IPS-20b (cell line): Measurements from ENCODE around the gene KBTBD4.

Experiments
- H3K27ac ChIP-seq: one replicate; pipeline ENCODE4 v1.5.1; 2013; ENCODE audit warnings: low read length
- H3K27me3 ChIP-seq: 2 replicates; pipeline ENCODE4 v1.6.1; 2013; ENCODE audit warnings: mild to moderate bottlenecking, low read length, inconsistent platforms; ENCODE audit not compliant: insufficient read depth
- H3K36me3 ChIP-seq: 2 replicates; pipeline ENCODE4 v1.6.1; 2013; ENCODE audit warnings: low read depth, mild to moderate bottlenecking, inconsistent platforms, low read length, moderate library complexity; ENCODE audit not compliant: insufficient read depth
- H3K4me1 ChIP-seq: 2 replicates; pipeline ENCODE4 v1.6.1; 2013; ENCODE audit warnings: mild to moderate bottlenecking, control low read depth, inconsistent platforms, low read length, moderate library complexity; ENCODE audit not compliant: insufficient read depth
- H3K4me3 ChIP-seq: 2 replicates; pipeline ENCODE4 v1.5.1; 2013; ENCODE audit warnings: mild to moderate bottlenecking, low read length, inconsistent platforms
- H3K9ac ChIP-seq: 2 replicates; pipeline ENCODE4 v1.6.1; 2013; ENCODE audit warnings: low read depth, mild to moderate bottlenecking, inconsistent platforms, low read length, moderate library complexity
- H3K9me3 ChIP-seq: 2 replicates; pipeline ENCODE4 v1.6.1; 2013; ENCODE audit warnings: mild to moderate bottlenecking, low read depth, low read length, inconsistent platforms; ENCODE audit not compliant: insufficient read depth

Gene KBTBD4

GRCh38 chr11:47589584-47589976 is 10.8 kb upstream of the KBTBD4 start:
- H3K4me1 ChIP-seq, result peaks cover 6% of the 10 kb centered on the region; the same call in 1 of the 2 replicates
- H3K4me3 ChIP-seq, result no peak overlapping the region
- H3K27ac ChIP-seq, result no peak overlapping the region

DNA sequence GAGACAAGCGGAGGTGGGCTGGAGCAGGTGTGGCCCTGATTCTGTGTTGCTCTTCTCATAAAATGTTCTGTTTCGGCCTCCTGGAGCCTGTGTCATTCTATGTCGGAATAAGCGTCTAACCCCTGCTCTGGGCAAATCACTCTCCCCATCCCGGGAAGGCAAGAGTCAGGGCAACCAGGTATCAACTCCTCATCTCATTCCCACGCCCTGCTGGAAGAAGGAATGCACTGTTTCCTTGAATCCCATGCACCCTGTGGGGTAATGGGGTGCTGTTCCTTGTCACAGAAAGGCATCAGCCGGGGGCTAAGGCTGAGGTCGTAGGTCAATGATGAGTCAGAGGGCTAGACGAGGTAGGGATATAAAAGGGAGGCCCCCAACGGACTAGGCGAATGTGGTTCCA is 10.3 kb upstream of the KBTBD4 start:
- peaks cover 23% of the 10 kb centered on the region for H3K27me3 ChIP-seq
- H3K9ac ChIP-seq, result no peak overlapping the region
- H3K4me3 ChIP-seq, result no peak overlapping the region
- H3K9me3 ChIP-seq, result no peaks in the 10 kb centered on the region
- no peak overlapping the region for H3K27ac ChIP-seq
- peaks cover 3% of the 10 kb centered on the region; the same call in 1 of the 2 replicates for H3K4me1 ChIP-seq
- H3K36me3 ChIP-seq, result peaks cover 5% of the 10 kb centered on the region

More at GRCh38 chr11:47589584-47589976, 10.8 kb upstream of the KBTBD4 start:
- H3K27me3 ChIP-seq, result peaks cover 27% of the 10 kb centered on the region
- H3K9me3 ChIP-seq, result no peaks in the 10 kb centered on the region
- no peaks in the 10 kb centered on the region; the same call in 1 of the 2 replicates for H3K36me3 ChIP-seq
- H3K9ac ChIP-seq, result no peak overlapping the region

DNA sequence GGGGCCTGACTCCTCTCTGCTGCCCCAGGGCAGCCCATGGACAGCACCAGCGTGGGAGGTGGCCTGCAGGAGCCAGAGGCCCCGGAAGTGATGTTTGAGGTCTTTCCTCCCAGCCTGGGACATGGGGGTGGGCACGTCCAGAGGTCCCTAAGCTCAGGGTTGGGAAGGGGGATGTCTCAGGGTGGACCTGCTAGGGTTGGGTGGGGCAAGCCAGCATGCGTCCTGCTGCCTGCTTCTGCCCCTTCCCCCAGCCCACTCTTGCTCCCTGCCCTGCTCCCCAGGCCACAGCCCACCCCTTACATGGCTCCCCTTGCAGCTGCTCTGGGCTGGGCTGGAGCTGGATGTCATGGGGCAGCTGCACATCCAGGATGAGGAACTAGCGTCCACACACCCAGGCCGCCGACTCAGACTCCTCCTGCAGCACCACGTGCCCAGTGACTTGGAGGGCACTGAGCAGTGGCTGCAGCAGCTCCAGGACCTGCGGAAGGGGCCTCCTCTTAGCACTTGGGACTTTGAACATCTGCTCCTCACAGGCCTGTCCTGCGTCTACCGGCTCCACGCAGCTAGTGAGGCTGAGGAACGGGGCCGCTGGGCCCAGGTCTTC is 9.1 kb upstream of the KBTBD4 start:
- H3K9me3 ChIP-seq, result no peaks in the 10 kb centered on the region
- H3K4me3 ChIP-seq, result no peak overlapping the region
- H3K27me3 ChIP-seq, result peaks cover 10% of the 10 kb centered on the region
- no peak overlapping the region for H3K9ac ChIP-seq
- peaks cover 17% of the 10 kb centered on the region for H3K36me3 ChIP-seq
- H3K27ac ChIP-seq, result no peak overlapping the region
- H3K4me1 ChIP-seq, result peaks cover 3% of the 10 kb centered on the region; the same call in 1 of the 2 replicates

GRCh38 chr11:47587039-47587716 is 8.4 kb upstream of the KBTBD4 start:
- Histone ChIP-seq H3K4me3 (no peak overlapping the region), H3K9ac (no peak overlapping the region), H3K27me3 (peaks cover 4% of the 10 kb centered on the region), H3K27ac (no peak overlapping the region), H3K9me3 (no peaks in the 10 kb centered on the region), H3K4me1 (no peaks in the 10 kb centered on the region; the same call in 1 of the 2 replicates), H3K36me3 (peaks cover 24% of the 10 kb centered on the region)

GRCh38 chr11:47586098-47586855 is 7.5 kb upstream of the KBTBD4 start, which contains the start of gene FAM180B:
Gene FAM180B, plus strand, starts transcription at chr11:47586678. Its CDS starts 91 bp downstream, at chr11:47586769.
- H3K9ac ChIP-seq, result no peak within 1 kb of the TSS
- H3K27ac ChIP-seq, result no peak within 1 kb of the TSS
- no peaks in the 10 kb centered on the region for H3K4me1 ChIP-seq
- H3K27me3 ChIP-seq, result no peaks in the 10 kb centered on the region
- H3K36me3 ChIP-seq, result peaks cover 33% of the 10 kb centered on the region
- no peaks in the 10 kb centered on the region for H3K9me3 ChIP-seq
- no peak within 1 kb of the TSS for H3K4me3 ChIP-seq

DNA sequence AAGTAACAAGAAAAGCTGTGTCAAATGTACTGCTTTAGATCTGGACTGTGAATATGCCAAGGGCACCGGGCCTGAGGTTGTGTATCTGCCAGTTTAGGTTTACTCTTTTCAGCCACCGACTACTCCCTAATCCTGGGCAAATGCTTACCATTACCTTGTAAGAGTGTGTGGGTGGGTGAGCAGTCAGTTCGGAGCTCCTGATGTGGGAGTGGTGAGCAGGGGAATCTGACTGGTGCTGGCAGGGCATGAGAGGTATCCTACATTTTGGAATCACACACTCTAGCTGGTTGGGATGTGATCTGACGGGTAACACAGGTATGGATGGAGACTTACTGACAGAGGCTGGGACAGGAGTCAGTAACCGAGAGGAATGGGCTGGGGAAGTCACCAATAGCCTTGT is 5.1 kb upstream of the KBTBD4 start:
- H3K4me3 ChIP-seq, result no peak overlapping the region
- no peak overlapping the region for H3K9ac ChIP-seq
- no peaks in the 10 kb centered on the region for H3K27me3 ChIP-seq
- H3K36me3 ChIP-seq, result peaks cover 43% of the 10 kb centered on the region
- H3K9me3 ChIP-seq, result no peaks in the 10 kb centered on the region
- 0 out of 2 replicates have a peak, but pooled peaks cover 3% of the 10 kb centered on the region for H3K4me1 ChIP-seq
- no peak overlapping the region for H3K27ac ChIP-seq

DNA sequence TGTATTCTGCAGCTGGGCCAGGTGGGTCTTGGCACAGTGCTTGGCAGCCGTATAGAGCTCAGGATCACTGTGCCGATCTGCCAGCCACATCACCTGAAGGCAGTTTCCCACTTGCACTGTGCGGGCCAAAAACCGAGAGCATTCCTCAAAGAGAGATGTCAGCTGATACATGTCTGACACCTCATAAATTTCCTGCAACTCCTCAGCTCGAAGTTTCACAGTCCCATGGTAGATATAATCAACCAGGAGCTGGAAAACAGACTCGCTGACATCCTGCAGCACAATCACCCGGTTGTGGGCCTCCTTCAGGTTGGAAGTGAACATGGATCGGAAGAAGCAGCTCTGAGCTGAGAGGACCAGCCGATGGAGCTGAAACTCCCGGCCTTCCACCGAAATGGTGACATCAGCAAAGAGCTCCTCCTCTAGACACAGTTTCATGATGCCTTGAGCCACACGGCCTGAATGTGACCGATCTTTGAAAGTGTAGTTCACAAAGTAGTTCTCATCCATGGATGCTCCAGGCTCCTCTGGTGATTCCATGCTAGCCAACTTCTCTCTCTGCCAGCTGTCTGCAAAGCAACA is 1.2 kb downstream of the KBTBD4 start:
- Histone ChIP-seq H3K9ac (peak overlapping the region; percentile 98; the same call in 1 of the 2 replicates), H3K27me3 (no peaks in the 10 kb centered on the region), H3K4me3 (peak overlapping the region; percentile 98), H3K36me3 (peaks cover 61% of the 10 kb centered on the region), H3K27ac (no peak overlapping the region), H3K4me1 (peaks cover 7% of the 10 kb centered on the region; the same call in 1 of the 2 replicates), H3K9me3 (no peaks in the 10 kb centered on the region)

- no peaks in the 10 kb centered on the region for H3K9me3 ChIP-seq
- no peak overlapping the region for H3K9ac ChIP-seq
- no peak overlapping the region for H3K27ac ChIP-seq
- H3K4me1 ChIP-seq, result peaks cover 4% of the 10 kb centered on the region; the same call in 1 of the 2 replicates
- peaks cover 71% of the 10 kb centered on the region for H3K36me3 ChIP-seq
- H3K27me3 ChIP-seq, result no peaks in the 10 kb centered on the region
- H3K4me3 ChIP-seq, result no peak overlapping the region
Observed at GRCh38 chr11:47573321-47573720, 5.4 kb downstream of the KBTBD4 start.

DNA sequence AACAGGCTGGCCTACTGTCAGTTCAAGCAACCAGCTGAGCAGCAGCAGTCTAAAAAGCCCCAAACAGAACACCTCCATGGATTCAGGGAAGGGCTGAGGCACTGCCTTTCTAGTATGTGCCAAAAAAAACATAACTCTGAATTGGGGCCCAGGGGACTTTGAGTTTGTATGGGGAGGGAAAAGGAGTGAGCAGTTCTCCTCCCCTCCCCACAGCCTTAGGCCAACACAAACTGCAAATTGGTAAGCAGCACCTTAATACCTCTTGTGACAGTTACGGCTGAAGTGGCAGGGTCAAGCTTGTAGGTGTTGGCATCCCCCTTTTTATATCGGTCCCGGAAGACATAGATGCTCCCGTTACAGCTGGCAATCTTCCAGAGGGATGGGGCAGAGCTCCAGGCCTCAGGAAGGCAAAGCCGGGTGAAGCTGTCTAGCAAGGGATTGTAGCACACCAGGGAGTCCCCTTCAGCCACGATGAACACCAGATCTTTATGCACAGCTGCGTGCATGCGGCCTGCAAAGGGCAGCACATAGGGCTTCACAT is 6.0 kb downstream of the KBTBD4 start:
- Histone ChIP-seq H3K4me3 (no peak overlapping the region), H3K36me3 (peaks cover 71% of the 10 kb centered on the region), H3K9me3 (no peaks in the 10 kb centered on the region), H3K27me3 (no peaks in the 10 kb centered on the region), H3K9ac (no peak overlapping the region), H3K4me1 (peaks cover under 1% of the 10 kb centered on the region; the same call in 1 of the 2 replicates), H3K27ac (no peak overlapping the region)

- no peak overlapping the region for H3K4me3 ChIP-seq
- H3K4me1 ChIP-seq, result no peaks in the 10 kb centered on the region; the same call in 1 of the 2 replicates
- peaks cover 68% of the 10 kb centered on the region for H3K36me3 ChIP-seq
- H3K9ac ChIP-seq, result no peak overlapping the region
- no peaks in the 10 kb centered on the region for H3K9me3 ChIP-seq
- no peak overlapping the region for H3K27ac ChIP-seq
- no peaks in the 10 kb centered on the region for H3K27me3 ChIP-seq
Observed at GRCh38 chr11:47571895-47572294, 6.9 kb downstream of the KBTBD4 start.

DNA sequence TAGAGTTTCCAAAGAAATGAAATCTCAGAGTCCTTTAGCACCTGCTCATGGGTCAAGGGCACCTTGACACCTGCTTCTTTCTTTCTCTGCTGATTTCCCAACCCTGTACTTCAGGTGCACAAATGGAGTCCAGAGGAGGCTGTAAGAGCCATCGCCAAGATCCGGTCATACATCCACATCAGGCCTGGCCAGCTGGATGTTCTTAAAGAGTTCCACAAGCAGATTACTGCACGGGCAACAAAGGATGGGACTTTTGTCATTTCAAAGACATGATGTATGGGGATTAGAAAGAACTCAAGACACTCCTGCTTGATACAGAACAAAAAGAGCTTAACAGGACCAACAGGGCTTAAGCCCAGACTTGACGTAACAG is 7.4 kb downstream of the KBTBD4 start:
- peaks cover 64% of the 10 kb centered on the region for H3K36me3 ChIP-seq
- H3K27me3 ChIP-seq, result no peaks in the 10 kb centered on the region
- H3K27ac ChIP-seq, result no peak overlapping the region
- no peaks in the 10 kb centered on the region; the same call in 1 of the 2 replicates for H3K4me1 ChIP-seq
- no peak overlapping the region for H3K4me3 ChIP-seq
- H3K9ac ChIP-seq, result no peak overlapping the region
- no peaks in the 10 kb centered on the region for H3K9me3 ChIP-seq
